EL (cell line): ENCODE measurements around the gene MYH14.
"Not testable (repeated sequence)": the region's sequence is repeated elsewhere in the genome, so short reads cannot be mapped to it uniquely, and the experiment has no call there.

ENCODE experiments used
- DNase-seq: peaks from one replicate; pipeline ENCODE4 v3.0.0-alpha.2; 2016

The MYH14 gene

GRCh38 chr19:50230379-50231351 lies 27.2 kb downstream of the MYH14 start:
- no peak for DNase-seq

- DNase-seq: not testable (repeated sequence)
These were observed 28.0 kb downstream of the MYH14 start for GRCh38 chr19:50231417-50231816.

GRCh38 chr19:50231821-50232220 lies 28.4 kb downstream of the MYH14 start:
- DNase-seq: no peak

GRCh38 chr19:50232600-50232999 lies 29.2 kb downstream of the MYH14 start:
- DNase-seq: no peak

GRCh38 chr19:50233308-50233910 lies 30.0 kb downstream of the MYH14 start:
- no peak for DNase-seq

- not testable (repeated sequence) for DNase-seq
These were observed 34.1 kb downstream of the MYH14 start for GRCh38 chr19:50237493-50237892.

GRCh38 chr19:50238043-50238442 lies 34.6 kb downstream of the MYH14 start:
- DNase-seq: no peak

- no peak for DNase-seq
These were observed 36.6 kb downstream of the MYH14 start for GRCh38 chr19:50239921-50240590.

GRCh38 chr19:50242581-50242980 lies 39.2 kb downstream of the MYH14 start:
- DNase-seq: no peak

GRCh38 chr19:50244695-50245094 lies 41.3 kb downstream of the MYH14 start:
- DNase-seq: no peak

- no peak for DNase-seq
These were observed 45.0 kb downstream of the MYH14 start for GRCh38 chr19:50248413-50248812.

GRCh38 chr19:50248826-50249225 lies 45.4 kb downstream of the MYH14 start:
- DNase-seq: no peak

- no peak for DNase-seq
These were observed 46.2 kb downstream of the MYH14 start for GRCh38 chr19:50249636-50250035.

- DNase-seq: no peak
These were observed 47.2 kb downstream of the MYH14 start for GRCh38 chr19:50250450-50251136.

GRCh38 chr19:50252111-50252886 lies 48.9 kb downstream of the MYH14 start:
- peak; percentile 13 for DNase-seq

- DNase-seq: no peak
These were observed 49.5 kb downstream of the MYH14 start for GRCh38 chr19:50252887-50253268.

- DNase-seq: no peak
These were observed 51.7 kb downstream of the MYH14 start for GRCh38 chr19:50255115-50255514.

- DNase-seq: no peak
These were observed 53.7 kb downstream of the MYH14 start for GRCh38 chr19:50257141-50257540.

- no peak for DNase-seq
These were observed 55.5 kb downstream of the MYH14 start for GRCh38 chr19:50258918-50259372.

- DNase-seq: no peak
These were observed 58.1 kb downstream of the MYH14 start for GRCh38 chr19:50261446-50261970.

GRCh38 chr19:50263176-50263575 lies 59.8 kb downstream of the MYH14 start:
- no peak for DNase-seq
